PC-3 (cell line): ENCODE data around the gene FNIP1.

Source experiments
- CTCF ChIP-seq: fragments of 300-600 bp; sonication (generic); conservative IDR thresholded peaks from 2 replicates; pipeline ENCODE4 v1.5.1; 2017; ENCODE audit warnings: antibody characterized with exemption, low read depth, mild to moderate bottlenecking, low read length
- EZH2 ChIP-seq: fragments of 300-600 bp; sonication (generic); IDR thresholded peaks from one replicate; pipeline ENCODE4 v1.6.1; 2017; ENCODE audit warnings: antibody characterized with exemption, mild to moderate bottlenecking, low read length; ENCODE audit not compliant: unreplicated experiment
- EZH2phosphoT487 ChIP-seq: fragments of 300-600 bp; sonication (generic); IDR thresholded peaks from 2 replicates; pipeline ENCODE4 v1.6.1; 2018; ENCODE audit warnings: mild to moderate bottlenecking, antibody characterized with exemption, low read length, borderline replicate concordance

GRCh38 chr5:131774652-131775367 is 22.0 kb downstream of the FNIP1 start:
- TF ChIP-seq CTCF (no peak), EZH2phosphoT487 (no peak), EZH2 (no peak)
